ENCODE measurements around the gene INSYN1. TPM values are rescaled to one million over a fixed set of nuclear protein-coding genes. Genes with fewer than 3 reads are reported as not detected.

Gene INSYN1
- total and polyA plus RNA-seq, 9 of the 15 experiments (the other 6 are each of a cell fraction or from before 2014, with no cell fraction given): not detected

DNA sequence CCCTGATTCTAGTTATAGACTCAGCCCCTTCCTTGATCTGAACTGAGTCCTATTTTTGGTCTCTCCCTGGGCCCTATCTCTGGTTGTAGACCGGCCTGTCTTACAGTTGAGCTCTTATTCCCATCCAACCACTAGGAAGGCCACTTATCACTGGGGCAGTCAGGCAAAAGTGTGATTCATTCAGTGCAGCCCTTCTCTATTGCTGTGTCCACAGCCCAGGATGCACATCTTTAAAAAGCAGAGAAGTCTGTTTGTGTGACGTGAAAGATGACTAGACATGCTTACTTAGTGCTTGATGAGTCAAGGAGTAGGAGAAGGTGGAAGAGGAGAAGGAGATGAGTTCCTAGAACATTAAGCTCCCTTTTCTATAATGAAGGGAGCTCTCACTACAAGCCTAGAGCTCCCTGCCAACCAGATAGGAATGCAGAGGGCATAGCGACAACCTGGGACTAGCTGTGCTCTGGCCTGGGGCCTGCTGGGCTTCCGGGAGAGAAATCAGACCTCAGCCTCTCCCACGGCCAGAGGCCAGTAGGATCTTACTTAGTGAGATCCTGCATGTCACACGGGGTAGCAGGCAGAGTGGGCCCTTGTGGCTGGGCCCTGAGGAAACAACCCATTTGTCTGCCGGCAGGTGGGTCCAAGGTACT, 25.7 kb downstream of the INSYN1 start:
- no peak for TF ChIP-seq POU5F1 (IDR thresholded peaks at IDR 0.05; ENCODE audit: borderline replicate concordance, low read depth, low read length, partially characterized antibody)
- no peak for TF ChIP-seq XRCC3 (IDR thresholded peaks at IDR 0.05)
- 0 out of 2 replicates have a peak, but pooled peaks have one; percentile 10 for TF ChIP-seq CREM (IDR thresholded peaks at IDR 0.05; ENCODE audit: low read depth)
- TF ChIP-seq, protein P1, sequence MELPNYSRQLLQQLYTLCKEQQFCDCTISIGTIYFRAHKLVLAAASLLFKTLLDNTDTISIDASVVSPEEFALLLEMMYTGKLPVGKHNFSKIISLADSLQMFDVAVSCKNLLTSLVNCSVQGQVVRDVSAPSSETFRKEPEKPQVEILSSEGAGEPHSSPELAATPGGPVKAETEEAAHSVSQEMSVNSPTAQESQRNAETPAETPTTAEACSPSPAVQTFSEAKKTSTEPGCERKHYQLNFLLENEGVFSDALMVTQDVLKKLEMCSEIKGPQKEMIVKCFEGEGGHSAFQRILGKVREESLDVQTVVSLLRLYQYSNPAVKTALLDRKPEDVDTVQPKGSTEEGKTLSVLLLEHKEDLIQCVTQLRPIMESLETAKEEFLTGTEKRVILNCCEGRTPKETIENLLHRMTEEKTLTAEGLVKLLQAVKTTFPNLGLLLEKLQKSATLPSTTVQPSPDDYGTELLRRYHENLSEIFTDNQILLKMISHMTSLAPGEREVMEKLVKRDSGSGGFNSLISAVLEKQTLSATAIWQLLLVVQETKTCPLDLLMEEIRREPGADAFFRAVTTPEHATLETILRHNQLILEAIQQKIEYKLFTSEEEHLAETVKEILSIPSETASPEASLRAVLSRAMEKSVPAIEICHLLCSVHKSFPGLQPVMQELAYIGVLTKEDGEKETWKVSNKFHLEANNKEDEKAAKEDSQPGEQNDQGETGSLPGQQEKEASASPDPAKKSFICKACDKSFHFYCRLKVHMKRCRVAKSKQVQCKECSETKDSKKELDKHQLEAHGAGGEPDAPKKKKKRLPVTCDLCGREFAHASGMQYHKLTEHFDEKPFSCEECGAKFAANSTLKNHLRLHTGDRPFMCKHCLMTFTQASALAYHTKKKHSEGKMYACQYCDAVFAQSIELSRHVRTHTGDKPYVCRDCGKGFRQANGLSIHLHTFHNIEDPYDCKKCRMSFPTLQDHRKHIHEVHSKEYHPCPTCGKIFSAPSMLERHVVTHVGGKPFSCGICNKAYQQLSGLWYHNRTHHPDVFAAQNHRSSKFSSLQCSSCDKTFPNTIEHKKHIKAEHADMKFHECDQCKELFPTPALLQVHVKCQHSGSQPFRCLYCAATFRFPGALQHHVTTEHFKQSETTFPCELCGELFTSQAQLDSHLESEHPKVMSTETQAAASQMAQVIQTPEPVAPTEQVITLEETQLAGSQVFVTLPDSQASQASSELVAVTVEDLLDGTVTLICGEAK (IDR thresholded peaks at IDR 0.05): no peak
- TF ChIP-seq, protein P1 (CRISPR knock-in tag; IDR thresholded peaks at IDR 0.05): no peak
- TF ChIP-seq FOSL1 (tag; conservative IDR thresholded peaks at IDR 0.05): peak; percentile 60
- no peak for TF ChIP-seq ZNF408 (CRISPR knock-in tag; IDR thresholded peaks at IDR 0.05; ENCODE audit: low read depth)
- TF ChIP-seq, protein P2, sequence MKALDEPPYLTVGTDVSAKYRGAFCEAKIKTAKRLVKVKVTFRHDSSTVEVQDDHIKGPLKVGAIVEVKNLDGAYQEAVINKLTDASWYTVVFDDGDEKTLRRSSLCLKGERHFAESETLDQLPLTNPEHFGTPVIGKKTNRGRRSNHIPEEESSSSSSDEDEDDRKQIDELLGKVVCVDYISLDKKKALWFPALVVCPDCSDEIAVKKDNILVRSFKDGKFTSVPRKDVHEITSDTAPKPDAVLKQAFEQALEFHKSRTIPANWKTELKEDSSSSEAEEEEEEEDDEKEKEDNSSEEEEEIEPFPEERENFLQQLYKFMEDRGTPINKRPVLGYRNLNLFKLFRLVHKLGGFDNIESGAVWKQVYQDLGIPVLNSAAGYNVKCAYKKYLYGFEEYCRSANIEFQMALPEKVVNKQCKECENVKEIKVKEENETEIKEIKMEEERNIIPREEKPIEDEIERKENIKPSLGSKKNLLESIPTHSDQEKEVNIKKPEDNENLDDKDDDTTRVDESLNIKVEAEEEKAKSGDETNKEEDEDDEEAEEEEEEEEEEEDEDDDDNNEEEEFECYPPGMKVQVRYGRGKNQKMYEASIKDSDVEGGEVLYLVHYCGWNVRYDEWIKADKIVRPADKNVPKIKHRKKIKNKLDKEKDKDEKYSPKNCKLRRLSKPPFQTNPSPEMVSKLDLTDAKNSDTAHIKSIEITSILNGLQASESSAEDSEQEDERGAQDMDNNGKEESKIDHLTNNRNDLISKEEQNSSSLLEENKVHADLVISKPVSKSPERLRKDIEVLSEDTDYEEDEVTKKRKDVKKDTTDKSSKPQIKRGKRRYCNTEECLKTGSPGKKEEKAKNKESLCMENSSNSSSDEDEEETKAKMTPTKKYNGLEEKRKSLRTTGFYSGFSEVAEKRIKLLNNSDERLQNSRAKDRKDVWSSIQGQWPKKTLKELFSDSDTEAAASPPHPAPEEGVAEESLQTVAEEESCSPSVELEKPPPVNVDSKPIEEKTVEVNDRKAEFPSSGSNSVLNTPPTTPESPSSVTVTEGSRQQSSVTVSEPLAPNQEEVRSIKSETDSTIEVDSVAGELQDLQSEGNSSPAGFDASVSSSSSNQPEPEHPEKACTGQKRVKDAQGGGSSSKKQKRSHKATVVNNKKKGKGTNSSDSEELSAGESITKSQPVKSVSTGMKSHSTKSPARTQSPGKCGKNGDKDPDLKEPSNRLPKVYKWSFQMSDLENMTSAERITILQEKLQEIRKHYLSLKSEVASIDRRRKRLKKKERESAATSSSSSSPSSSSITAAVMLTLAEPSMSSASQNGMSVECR (CRISPR knock-in tag; IDR thresholded peaks at IDR 0.05): no peak
- H3K4me1 ChIP-seq (replicated peaks in 1 of 2; ENCODE audit: control insufficient read depth in 2 of 2, insufficient read depth in 2 of 2, low read length in 2 of 2): no peaks in the 10 kb centered on the region
- ATAC-seq (no peak), FAIRE-seq (no peak), DNase-seq (ENCODE audit: extremely low read depth in 1 of 4, low spot score in 3 of 4) (no peak)
- ChIA-PET CTCF (ENCODE audit: low intra/inter-chr PET ratio) (no interaction called here), POLR2A (interaction anchor here (0.7 to 1.0 kb wide), 3 partner anchors 9 to 382 kb away, joined by 3 to 4 read pairs (median 3); no protein-coding TSS in a partner anchor)
- H2AFZ ChIP-seq (ENCODE audit: low read depth, low read length): no peak overlapping the region
- peaks cover 3 to 26% of the 10 kb centered on the region in 2 experiments; a peak in 3 of 5 replicates for H3K27me3 ChIP-seq (ENCODE audit: control insufficient read depth in 2 of 2, insufficient read depth in 2 of 2, low read length in 2 of 2)
- no peaks in the 10 kb centered on the region for H3K9me3 ChIP-seq (replicated peaks; ENCODE audit: control insufficient read depth, insufficient read depth, low read depth, low read length)
- H3K36me3 ChIP-seq (ENCODE audit: control insufficient read depth, insufficient read depth, low read length): no peaks in the 10 kb centered on the region
- H3K27ac ChIP-seq (ENCODE audit: extremely low read depth, low read depth, low read length): no peak overlapping the region
- H3K4me3 ChIP-seq: no peak overlapping the region
- BruUV-seq (replicated peaks): no TSS peak
- H3K79me2 ChIP-seq (ENCODE audit: control insufficient read depth, insufficient read depth, low read length): no peaks in the 10 kb centered on the region
- WGBS (ENCODE audit: insufficient coverage, low coverage, missing lambda C conversion rate): 0% methylated on average over 7 of the region's 7 CpGs
- intact Hi-C loops (cut with micrococcal nuclease) (no loop called here), in situ Hi-C loops (cut with MboI) (no loop called here)
- H3K4me2 ChIP-seq (ENCODE audit: insufficient read depth, low read length): no peak overlapping the region
- no peak overlapping the region for H3K9ac ChIP-seq (ENCODE audit: insufficient read depth in 1 of 2, low read depth in 2 of 2, low read length in 2 of 2)
- H4K20me1 ChIP-seq (replicated peaks; ENCODE audit: control insufficient read depth, insufficient read depth, low read length): peaks cover 4% of the 10 kb centered on the region; the same call in 1 of the 2 replicates
- no peaks in the 10 kb centered on the region for H3K9me1 ChIP-seq (ENCODE audit: control insufficient read depth, insufficient read depth, low read length)

Measured in K562 (cell line).